PC-3 (cell line): ENCODE results near the gene SPAG6. TPM values are rescaled to one million over a fixed set of nuclear protein-coding genes. Genes with fewer than 3 reads are reported as not detected.

Experiments
- ATAC-seq: fragments of 200-7000 bp; cut with Tn5 transposase; 2 replicates; pipeline ENCODE4 v1.9.1; 2020; ENCODE audit warnings: mild to moderate bottlenecking, moderate library complexity
- BruUV-seq: library from RNA; stranded (reverse); fragments of 400-500 nt; replicated peaks from 2 replicates; lab custom pipeline; 2021; lab: Mats Ljungman, UMichigan
- CTCF ChIA-PET: fragments of 300-600 bp; sonication (Branson Sonifier 250); formaldehyde crosslinking; loops from one replicate; lab custom pipeline; 2022; ENCODE audit warnings: antibody characterized with exemption; lab: Charles Lee
- POLR2A ChIA-PET: fragments of 300-600 bp; sonication (Branson Sonifier 250); formaldehyde crosslinking; loops from one replicate; lab custom pipeline; 2022; ENCODE audit warnings: antibody characterized with exemption; ENCODE audit not compliant: unreplicated experiment; lab: Charles Lee
- DNase-seq: peaks from one replicate; pipeline ENCODE4 v3.0.0-alpha.2; 2015
- H2AFZ ChIP-seq: fragments of 300-600 bp; sonication (generic); 2 replicates; pipeline ENCODE4 v1.6.0; 2016; ENCODE audit warnings: antibody characterized with exemption, low read length
- H3F3A ChIP-seq: fragments of 300-600 bp; sonication (generic); one replicate; pipeline ENCODE4 v1.6.0; 2017; ENCODE audit warnings: antibody characterized with exemption, low read length, control low read depth, mild to moderate bottlenecking; ENCODE audit not compliant: unreplicated experiment
- H3K27ac ChIP-seq: fragments of 300-600 bp; sonication (generic); 2 replicates; pipeline ENCODE4 v1.5.1; 2016; ENCODE audit warnings: mild to moderate bottlenecking, low read length
- H3K27me3 ChIP-seq: fragments of 300-600 bp; sonication (generic); 2 replicates; pipeline ENCODE4 v1.6.1; 2016; ENCODE audit warnings: low read length, mixed read lengths
- H3K36me3 ChIP-seq: fragments of 300-600 bp; sonication (generic); 2 replicates; pipeline ENCODE4 v1.6.1; 2016; ENCODE audit warnings: low read depth, mixed run types, low read length, mixed read lengths
- H3K4me1 ChIP-seq: fragments of 300-600 bp; sonication (generic); 2 replicates; pipeline ENCODE4 v1.5.1; 2016; ENCODE audit warnings: low read length; ENCODE audit not compliant: insufficient read depth
- H3K4me2 ChIP-seq: fragments of 300-600 bp; sonication (generic); 2 replicates; pipeline ENCODE4 v1.6.0; 2016; ENCODE audit warnings: low read length
- H3K4me3 ChIP-seq: fragments of 300-600 bp; sonication (generic); 2 replicates; pipeline ENCODE4 v1.5.1; 2016; ENCODE audit warnings: mild to moderate bottlenecking, low read length, mixed read lengths
- H3K79me2 ChIP-seq: fragments of 300-600 bp; sonication (generic); 2 replicates; pipeline ENCODE4 v1.6.1; 2017; ENCODE audit warnings: low read length, mixed read lengths
- H3K9ac ChIP-seq: fragments of 300-600 bp; sonication (generic); 2 replicates; pipeline ENCODE4 v1.6.0; 2016; ENCODE audit warnings: mild to moderate bottlenecking, low read length
- H3K9me2 ChIP-seq: fragments of 300-600 bp; sonication (generic); replicated peaks from 2 replicates; pipeline ENCODE4 v1.6.1; 2016; ENCODE audit warnings: mixed run types, low read length, mixed read lengths
- H3K9me3 ChIP-seq: fragments of 300-600 bp; sonication (generic); 2 replicates; pipeline ENCODE4 v1.6.1; 2016; ENCODE audit warnings: low read length, mixed read lengths
- H4K20me1 ChIP-seq: fragments of 300-600 bp; sonication (generic); 2 replicates; pipeline ENCODE4 v1.6.1; 2016; ENCODE audit warnings: low read length, mixed read lengths
- CTCF ChIP-seq: fragments of 300-600 bp; sonication (generic); conservative IDR thresholded peaks from 2 replicates; pipeline ENCODE4 v1.5.1; 2017; ENCODE audit warnings: antibody characterized with exemption, low read depth, mild to moderate bottlenecking, low read length
- EZH2 ChIP-seq: fragments of 300-600 bp; sonication (generic); IDR thresholded peaks from one replicate; pipeline ENCODE4 v1.6.1; 2017; ENCODE audit warnings: antibody characterized with exemption, mild to moderate bottlenecking, low read length; ENCODE audit not compliant: unreplicated experiment
- EZH2phosphoT487 ChIP-seq: fragments of 300-600 bp; sonication (generic); IDR thresholded peaks from 2 replicates; pipeline ENCODE4 v1.6.1; 2018; ENCODE audit warnings: mild to moderate bottlenecking, antibody characterized with exemption, low read length, borderline replicate concordance
- intact Hi-C: fragments of 100-400 bp; cut with micrococcal nuclease; formaldehyde crosslinking; loops from 2 replicates; pipeline ENCODE4 v1.9.0; 2023
- total RNA-seq: library from RNA; depleted of rRNA; stranded (reverse); fragments of >200 nt; gene quantifications from 2 replicates; pipeline ENCODE4 v1.2.3, GENCODE V29; 2014

SPAG6 gene
- total RNA-seq, 1 experiment from 2014 or later, result 0.04 TPM

GRCh38 chr10:22329150-22329549 is 16.1 kb upstream of the SPAG6 start:
- Histone ChIP-seq H4K20me1 (peaks cover 7% of the 10 kb centered on the region), H3K27ac (no peak overlapping the region), H3K36me3 (peaks cover 49% of the 10 kb centered on the region), H3F3A (peaks cover 3% of the 10 kb centered on the region), H3K9ac (no peak overlapping the region), H2AFZ (no peak overlapping the region), H3K79me2 (peaks cover 56% of the 10 kb centered on the region), H3K4me3 (no peak overlapping the region), H3K4me1 (peaks cover 15% of the 10 kb centered on the region), H3K27me3 (no peaks in the 10 kb centered on the region), H3K9me3 (no peaks in the 10 kb centered on the region), H3K9me2 (no peaks in the 10 kb centered on the region), H3K4me2 (no peak overlapping the region)
- DNase-seq, result no peak
- BruUV-seq, result no TSS peak
- intact Hi-C loops, result no loop called here
- ChIA-PET POLR2A (no interaction called here), CTCF (no interaction called here)
- no peak for ATAC-seq
- TF ChIP-seq EZH2 (no peak), EZH2phosphoT487 (no peak), CTCF (no peak)

- no peak for ATAC-seq
- Histone ChIP-seq H3K4me3 (no peak overlapping the region), H3K9me2 (no peaks in the 10 kb centered on the region), H3K9ac (no peak overlapping the region), H2AFZ (no peak overlapping the region), H3K36me3 (peaks cover 38% of the 10 kb centered on the region), H3K79me2 (peaks cover 27% of the 10 kb centered on the region), H3K4me1 (peaks cover 11% of the 10 kb centered on the region), H3K9me3 (no peaks in the 10 kb centered on the region), H3K27ac (no peak overlapping the region), H3K4me2 (no peak overlapping the region), H4K20me1 (no peaks in the 10 kb centered on the region), H3F3A (peaks cover 3% of the 10 kb centered on the region), H3K27me3 (no peaks in the 10 kb centered on the region)
- intact Hi-C loops, result no loop called here
- TF ChIP-seq EZH2 (no peak), CTCF (no peak), EZH2phosphoT487 (no peak)
- BruUV-seq, result no TSS peak
- DNase-seq, result no peak
- POLR2A ChIA-PET, result no interaction called here
- CTCF ChIA-PET, result no interaction called here
Observed at GRCh38 chr10:22332116-22332692, 13.1 kb upstream of the SPAG6 start.

- H4K20me1 ChIP-seq, result no peaks in the 10 kb centered on the region
- H3K4me2 ChIP-seq, result no peak overlapping the region
- ChIA-PET CTCF (no interaction called here), POLR2A (no interaction called here)
- no peak overlapping the region for H2AFZ ChIP-seq
- no peaks in the 10 kb centered on the region for H3K9me3 ChIP-seq
- no peak overlapping the region for H3K4me3 ChIP-seq
- H3F3A ChIP-seq, result peaks cover 3% of the 10 kb centered on the region
- no peak for TF ChIP-seq EZH2
- TF ChIP-seq EZH2phosphoT487, result no peak
- no peak for TF ChIP-seq CTCF
- peaks cover 28% of the 10 kb centered on the region for H3K36me3 ChIP-seq
- no peak for ATAC-seq
- no TSS peak for BruUV-seq
- H3K9me2 ChIP-seq, result no peaks in the 10 kb centered on the region
- H3K27ac ChIP-seq, result no peak overlapping the region
- intact Hi-C loops, result no loop called here
- no peak overlapping the region for H3K9ac ChIP-seq
- DNase-seq, result no peak
- peaks cover 7% of the 10 kb centered on the region; the same call in 1 of the 2 replicates for H3K4me1 ChIP-seq
- peaks cover 17% of the 10 kb centered on the region for H3K79me2 ChIP-seq
- no peaks in the 10 kb centered on the region for H3K27me3 ChIP-seq
Observed at GRCh38 chr10:22333167-22333974, 11.9 kb upstream of the SPAG6 start.
